Colon (tissue), 2 donors: ENCODE data around the gene NCKAP5.

Source experiments
- FAIRE-seq: peaks from 2 replicates; lab custom pipeline; 2012; peaks lifted over from hg19 to GRCh38; lab: Jason Lieb, UNC
- donor health status: control.
- donor health status: control.

NCKAP5 gene

DNA sequence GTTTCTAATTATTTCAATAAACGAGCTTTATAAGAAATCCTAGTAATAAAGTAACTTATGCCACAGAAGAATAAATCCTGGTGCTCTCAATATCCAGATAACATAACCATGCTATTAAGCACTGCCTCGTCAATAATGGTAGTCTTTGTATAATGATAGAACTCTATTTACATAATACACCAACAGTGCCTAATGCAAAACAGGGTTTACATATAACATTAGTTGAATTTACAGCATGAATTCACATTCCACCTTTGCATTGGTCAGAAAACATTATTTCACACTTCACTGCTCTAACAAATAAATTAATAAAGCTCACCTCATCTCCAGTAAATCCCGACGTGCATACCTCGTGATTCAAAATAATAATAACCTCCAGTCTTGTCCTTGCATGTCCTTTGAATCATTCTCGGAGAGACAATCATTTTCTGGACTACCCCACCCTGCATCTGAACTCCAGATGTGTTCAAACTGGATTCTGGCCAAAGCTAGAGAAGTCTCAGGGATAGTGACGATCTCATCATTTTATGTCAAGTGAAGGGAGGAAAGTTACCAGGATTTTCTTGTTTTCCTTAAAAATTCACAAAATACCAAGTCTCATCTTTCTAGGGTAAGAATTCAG is 189.2 kb downstream of the NCKAP5 start:
- no peak for FAIRE-seq

DNA sequence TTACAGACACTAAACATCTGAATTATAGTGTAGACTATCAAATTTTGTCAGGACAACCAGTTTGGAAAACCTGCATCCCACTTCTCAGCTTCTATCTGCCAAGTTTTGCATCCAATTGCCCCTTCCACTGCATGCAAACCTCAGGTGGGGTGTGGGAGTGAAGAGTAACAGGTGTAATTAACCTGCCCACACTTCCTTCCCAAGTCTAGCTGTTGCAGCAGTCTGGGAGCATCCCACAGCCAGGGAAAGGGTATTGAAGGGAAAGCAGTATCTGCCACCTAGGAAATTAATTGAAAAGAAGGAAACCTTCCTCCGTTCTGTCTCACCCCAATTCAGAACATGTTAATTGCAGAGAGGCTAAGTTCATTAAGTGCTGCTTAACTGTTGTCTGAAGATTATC is 189.9 kb downstream of the NCKAP5 start:
- FAIRE-seq = no peak

DNA sequence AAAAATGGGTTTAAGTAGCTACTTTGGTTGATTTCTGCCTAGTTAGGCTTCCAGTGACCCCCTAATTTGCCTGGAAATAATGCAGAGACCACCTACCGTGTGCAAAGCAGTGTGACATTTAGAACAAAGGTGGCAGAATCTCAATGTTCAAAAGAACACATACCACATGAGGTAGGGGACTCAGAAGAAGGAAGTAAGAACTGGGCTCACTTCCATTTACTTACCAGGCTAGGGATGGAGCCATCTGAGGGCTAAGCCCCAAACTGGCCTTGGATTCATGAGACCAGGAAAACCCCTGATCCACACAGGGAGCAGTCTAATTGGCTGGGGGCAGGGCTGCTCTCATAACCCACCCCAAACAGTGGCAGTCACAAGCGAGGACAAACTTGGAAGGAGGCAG is 190.7 kb downstream of the NCKAP5 start:
- no peak for FAIRE-seq

DNA sequence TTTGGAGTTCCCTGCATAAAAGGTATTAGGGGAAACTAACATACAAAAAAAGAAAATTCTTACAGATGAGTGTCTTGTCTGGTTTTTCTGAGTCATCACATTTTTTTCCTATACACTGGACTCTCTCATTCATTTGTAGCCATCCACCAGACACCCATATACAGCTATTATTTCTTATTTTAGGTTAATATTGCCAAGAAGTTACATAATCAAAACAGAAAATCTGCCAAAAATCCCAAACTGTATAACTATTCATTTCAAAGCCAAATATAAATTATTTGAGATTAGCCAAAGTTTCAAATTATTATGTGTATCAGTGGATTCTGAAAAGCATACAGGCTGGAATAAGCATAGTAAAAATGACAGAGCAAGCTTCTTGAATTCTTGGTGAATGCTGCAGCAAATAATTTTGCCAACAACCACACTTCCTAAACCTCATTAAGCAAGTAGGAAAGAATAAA is 191.2 kb downstream of the NCKAP5 start:
- no peak for FAIRE-seq

DNA sequence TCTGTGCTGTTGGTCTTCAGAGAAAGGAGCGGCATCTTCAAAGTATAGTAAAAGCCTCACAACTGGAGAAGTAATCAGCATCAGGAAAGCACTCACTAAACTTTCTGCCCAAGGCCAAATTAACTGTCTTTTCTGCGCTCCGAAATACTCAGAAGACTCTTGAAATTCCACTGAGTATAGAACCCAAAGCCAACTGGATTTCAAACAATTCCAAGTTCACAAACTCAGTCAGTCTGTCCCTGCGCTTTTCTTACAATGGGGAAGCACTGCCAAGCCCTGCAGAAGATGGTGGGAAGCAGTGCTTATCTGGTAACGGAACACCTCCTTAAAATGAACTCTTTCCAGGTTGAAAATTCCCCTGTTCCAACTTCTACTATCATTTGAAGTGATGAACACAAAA is 193.5 kb downstream of the NCKAP5 start:
- FAIRE-seq = no peak

DNA sequence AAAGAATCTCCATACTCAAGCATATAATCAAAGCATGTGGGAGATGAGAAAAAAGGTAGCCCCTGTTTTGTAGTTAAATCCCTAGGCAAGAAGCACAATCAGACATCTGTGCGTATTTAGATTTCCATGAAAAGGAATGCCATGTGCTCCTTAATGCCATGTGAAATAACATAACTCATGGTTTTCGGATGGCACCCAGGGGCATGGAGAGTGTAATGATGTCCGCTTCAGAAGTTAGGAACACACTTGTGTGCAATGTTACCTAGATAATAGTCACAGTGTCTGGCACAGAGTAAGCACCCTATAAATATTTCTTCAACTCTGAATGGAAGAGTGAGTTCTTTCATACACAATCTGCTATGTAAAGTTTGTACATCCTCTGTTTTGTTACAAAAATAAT is 197.0 kb downstream of the NCKAP5 start:
- no peak for FAIRE-seq

DNA sequence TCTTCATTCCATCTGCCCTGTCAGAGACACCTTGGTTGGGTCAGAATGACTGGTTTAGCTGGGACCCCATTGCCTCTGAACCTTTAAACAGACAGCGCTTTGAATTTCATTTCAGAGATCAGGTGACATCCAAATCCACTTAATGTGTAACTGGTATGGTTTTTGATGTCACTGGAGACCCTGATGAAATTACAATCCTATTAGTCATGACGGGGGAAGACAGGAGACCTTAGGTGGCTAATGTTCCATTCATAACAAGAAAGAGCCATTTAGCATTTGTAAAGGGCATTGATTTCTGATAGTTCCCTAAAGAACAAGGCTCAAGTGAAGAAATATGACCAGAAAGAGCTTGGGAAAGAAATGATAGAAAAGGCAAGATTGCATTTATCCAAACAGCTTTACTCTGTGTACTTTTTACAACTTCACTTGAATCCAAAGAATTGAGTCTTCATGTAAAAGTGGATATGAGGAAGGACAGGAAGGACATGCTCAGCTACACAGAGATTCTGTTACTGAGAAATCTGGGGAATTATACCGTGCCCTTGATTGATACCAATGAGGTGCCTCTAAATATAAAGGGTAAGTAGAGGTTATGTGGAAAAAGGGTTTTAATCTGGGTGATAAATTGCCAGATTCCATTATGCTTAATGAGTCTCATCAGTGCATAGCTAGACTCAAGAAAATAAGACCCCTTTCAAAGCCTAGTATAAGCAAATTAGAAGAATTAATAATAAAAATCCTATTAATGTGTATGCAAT is 198.2 kb downstream of the NCKAP5 start:
- FAIRE-seq = no peak

DNA sequence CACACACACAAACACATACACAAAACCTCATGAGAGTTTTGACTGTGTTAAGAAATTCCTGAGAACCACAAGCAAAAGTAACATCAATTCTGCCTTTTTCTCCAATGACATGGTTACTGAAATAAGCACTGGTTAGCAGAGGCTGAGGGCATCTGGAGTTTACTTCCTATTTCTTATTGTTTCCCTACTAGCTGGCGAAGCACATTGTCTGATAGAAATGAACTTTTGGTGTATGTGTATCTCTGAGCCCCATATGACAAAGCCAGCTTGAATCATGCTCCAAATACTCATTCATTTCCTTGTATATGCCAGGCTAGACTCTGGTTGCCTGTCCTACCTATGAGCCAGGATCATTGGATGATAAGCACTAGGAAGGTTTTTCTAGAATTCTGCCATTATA is 203.1 kb downstream of the NCKAP5 start:
- FAIRE-seq = no peak

DNA sequence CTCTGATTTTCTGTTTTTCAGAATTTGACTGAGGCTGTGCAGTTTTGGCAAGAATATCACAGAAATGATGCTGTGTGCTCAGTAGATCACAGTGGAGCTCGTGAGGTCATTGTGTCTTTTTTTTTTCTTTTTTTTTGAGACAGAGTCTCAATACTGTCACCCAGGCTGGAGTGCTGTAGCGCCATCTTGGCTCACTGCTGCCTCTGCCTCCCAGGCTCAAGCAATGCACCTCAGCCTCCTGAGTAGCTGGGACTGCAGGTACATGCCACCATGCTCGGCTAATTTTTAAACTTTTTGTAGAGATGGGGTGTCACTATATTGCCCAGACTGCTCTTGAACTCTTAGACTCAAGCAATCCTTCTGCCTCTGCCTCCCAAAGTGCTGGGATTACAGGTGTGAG is 203.6 kb downstream of the NCKAP5 start:
- FAIRE-seq = no peak

DNA sequence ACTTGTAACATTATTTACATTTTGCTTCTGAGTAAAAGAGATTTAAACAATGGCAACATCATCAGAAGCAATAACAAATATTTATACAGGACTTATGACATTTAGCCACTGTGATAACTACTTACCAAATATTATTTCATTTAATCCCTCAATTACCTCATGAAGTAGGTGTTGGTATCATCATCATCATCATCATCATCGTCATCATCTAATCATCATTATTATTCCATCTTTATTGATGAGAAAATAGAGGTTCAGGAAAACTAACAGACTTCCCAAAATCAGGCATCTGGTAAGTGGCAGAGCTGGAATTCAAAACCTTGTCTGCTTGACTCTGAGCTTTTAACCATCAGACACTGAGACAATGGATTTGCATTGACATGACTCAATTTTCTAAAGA is 204.4 kb downstream of the NCKAP5 start:
- no peak for FAIRE-seq

DNA sequence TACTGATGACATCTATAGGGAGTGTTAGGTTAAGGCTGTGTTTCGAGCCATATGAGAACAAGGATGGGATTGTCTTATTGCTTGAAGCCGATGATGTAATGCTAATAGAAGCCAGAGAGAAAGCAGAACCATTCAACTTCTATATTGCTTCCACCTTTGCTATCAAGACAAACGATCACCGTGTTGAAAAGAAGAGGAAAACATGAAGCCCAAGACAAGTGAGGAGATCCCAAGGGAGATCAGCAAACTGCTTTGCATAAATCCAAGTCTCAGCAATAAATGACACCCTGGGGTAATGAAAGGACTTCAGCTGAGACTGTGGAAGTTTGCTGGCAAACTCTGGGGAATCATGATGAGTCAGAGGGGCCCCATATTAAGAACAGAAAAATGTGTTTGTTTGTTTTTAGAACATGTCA is 206.2 kb downstream of the NCKAP5 start:
- no peak for FAIRE-seq

DNA sequence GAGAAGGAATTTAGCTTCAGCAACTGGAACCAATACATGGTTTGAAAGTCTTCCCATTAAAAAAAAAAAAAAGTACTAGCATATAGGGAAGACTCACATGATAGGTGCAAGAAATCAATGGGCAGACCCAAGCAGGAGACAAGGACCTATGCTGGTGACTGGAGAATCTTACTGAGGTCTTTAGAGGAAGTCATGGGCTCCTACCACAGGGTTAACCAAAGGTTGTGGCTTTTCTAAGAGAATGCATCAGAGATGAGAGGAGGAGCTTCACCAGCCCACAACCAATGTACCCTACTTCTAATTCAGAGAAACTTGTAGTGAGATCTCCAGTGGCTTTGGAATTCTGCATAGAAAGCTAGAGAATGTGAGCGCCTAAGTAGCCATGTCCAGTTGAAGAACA is 207.4 kb downstream of the NCKAP5 start:
- no peak for FAIRE-seq

DNA sequence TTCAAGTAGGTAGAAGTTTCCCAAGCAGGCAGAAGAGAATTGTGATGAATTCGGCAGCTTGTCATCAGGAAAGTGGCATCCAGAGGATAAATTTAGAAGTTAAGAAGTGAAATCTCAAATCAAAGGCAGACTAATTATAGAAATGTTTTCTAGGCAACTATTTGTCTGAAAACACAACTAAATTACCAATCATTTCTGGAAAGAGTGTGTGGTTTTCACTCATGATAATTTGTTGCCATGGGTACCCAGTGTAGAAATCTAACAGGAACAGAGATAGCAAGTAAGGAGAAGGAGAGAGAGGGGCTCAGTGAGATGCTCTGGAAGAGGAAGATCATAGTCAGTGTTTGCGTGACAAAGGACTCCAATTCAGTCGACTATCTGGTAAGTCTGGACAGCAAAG is 208.1 kb downstream of the NCKAP5 start:
- FAIRE-seq = no peak

DNA sequence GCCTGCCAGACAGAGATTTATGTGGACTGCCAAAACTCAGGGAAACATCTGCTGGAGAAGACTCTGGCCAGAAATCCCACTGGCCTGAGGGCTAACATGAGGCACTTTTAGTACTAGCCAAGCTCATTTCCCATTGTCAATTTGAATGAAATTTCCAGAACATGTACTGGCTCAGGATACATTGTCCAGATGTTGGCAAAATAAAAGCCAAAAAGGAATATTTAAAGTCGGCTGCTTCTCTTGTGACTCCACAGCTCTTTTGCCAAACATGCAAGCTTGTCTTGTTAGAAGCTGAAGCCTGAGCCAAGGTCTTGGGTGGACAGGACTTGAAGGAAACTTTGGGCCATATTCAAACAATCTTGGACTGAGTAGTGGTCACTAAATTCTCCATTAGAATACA is 215.5 kb downstream of the NCKAP5 start:
- FAIRE-seq = no peak

DNA sequence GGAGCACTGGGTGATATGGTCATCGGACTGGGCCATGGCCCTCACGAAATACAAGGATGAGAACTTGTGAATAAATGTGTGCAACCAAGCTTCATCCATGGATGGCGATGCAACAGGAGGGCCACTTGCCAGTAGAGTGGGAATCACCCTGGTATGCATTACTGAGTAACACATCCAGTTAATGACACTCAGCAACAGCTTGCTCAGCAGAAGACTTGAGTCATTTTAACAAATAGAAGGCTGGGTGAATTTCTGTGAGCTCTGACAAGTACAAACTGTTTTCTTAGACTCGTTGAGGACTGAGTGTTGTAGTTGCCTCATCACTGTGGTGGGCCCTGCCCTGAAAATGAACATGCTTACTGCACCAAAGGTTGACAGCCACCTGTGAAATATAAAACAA is 221.6 kb downstream of the NCKAP5 start:
- FAIRE-seq = no peak

DNA sequence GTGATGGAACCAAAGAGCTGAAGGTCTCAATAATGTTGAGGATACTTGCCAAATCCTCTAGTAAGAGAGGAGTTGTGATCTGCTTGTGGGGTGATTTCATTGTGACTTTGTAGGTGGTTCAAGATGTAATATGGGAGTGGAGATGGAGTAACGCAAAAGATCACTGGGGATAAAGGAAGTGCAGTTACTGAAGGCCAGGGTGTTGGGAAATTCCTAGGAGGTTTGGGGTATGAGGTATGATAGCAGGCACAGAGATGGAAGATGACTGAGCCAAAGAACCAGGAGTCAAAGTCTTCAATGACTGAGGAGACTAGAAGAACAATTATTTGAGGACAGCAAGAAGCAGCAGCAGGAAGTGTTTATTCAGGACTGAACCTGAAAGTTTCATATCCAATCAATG is 222.6 kb downstream of the NCKAP5 start:
- FAIRE-seq = no peak

DNA sequence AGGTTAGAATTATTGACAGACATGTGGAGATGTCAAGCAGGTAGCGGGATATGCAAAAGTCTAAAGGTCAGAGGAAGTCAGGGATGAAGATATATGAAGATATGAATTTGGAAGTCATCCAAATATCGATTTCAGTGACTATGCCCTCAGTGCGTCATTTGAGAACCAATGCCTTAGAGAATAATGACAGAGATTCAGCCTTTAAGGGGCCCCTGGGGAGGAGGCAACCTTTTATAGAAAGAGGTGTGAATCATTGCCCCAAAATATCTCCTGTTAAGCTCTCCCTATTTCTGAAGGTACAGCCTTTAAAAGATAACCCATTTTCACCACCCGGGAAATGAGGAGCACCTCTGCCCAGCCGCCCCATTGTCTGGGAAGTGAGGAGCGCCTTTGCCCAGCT is 223.4 kb downstream of the NCKAP5 start:
- no peak for FAIRE-seq

DNA sequence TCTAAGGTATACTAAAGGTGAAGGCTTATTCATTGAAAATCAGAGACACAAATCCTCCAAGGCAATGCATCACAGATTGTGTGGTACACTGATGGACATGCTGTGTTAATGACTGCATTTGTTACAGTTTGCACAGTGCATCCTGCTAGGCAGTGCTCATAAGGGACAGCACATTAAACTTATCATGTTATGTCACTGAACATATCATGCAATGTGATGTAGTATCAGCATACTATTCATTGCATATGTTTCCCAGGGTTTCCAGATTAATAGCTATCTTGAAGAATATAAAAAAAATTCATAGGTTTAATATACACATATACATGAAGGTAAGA is 225.3 kb downstream of the NCKAP5 start:
- no peak for FAIRE-seq

DNA sequence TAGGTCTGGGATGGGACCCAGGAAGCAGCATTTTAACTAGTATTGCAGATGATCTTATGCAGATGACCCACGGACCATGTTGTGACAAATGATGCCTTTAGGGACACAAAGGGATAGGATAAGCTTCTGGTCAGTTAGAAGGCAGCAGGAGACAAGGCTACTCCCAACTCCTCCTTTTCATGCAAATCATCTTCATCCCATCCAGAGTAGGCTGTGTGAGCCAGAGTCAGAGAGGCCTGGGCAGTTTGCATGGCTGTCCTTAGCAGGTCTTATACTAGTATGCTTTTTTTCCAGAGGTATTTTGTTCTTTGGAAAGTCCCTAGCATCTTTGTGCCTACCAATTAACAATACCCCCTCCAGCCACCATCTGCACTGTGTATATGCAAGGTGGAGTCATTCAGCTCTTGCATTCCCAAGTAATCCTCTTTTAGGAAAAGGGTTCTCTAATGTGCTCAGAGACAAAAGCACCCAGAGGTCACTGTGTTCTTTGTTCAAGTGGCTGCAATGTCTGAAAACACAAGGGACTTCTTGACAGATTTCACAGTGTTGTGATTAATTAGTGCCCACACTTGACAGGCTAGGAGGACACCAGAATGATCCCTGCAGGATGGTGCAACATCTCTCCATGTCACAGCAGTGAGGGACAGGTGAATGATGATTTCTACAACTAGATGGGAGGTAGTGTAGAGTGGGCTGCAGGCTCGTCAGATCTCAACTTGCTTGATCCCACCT is 225.8 kb downstream of the NCKAP5 start:
- FAIRE-seq = no peak

DNA sequence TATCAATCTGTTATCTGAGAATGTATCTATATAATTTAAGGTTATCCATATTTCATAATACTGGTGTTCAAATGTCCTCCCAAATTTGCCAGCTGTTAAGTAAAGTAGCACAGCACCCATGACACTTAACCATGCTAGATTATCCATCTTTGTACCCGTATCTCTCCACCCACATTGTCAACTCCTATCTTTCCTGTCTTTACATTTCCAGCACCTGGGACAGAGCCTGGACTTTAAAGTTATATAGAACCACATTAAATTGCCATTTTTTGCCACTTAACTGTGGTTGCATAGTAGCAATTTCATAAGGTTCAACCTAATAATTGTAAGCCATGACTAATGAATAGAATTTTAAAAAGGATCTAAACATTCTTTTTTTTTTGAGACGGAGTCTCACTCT is 226.7 kb downstream of the NCKAP5 start:
- no peak for FAIRE-seq

DNA sequence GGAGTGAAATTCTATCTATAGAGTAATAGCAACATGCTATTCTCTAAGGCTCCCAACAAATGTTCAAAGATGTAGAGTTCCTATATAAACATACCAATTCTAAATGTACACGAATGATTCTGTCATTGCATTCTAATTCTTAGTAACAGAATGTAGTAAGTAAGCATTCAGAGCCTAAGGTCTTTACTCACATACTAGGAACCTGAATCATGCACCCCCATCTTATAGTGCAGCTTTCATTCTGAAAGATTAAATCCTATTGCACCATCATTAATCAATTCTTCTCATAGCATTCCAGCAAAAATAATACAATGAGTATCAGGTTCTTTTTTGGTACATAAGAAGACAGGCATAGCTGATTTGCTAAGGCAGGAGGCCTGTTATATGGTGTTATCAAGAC is 230.0 kb downstream of the NCKAP5 start:
- FAIRE-seq = no peak

DNA sequence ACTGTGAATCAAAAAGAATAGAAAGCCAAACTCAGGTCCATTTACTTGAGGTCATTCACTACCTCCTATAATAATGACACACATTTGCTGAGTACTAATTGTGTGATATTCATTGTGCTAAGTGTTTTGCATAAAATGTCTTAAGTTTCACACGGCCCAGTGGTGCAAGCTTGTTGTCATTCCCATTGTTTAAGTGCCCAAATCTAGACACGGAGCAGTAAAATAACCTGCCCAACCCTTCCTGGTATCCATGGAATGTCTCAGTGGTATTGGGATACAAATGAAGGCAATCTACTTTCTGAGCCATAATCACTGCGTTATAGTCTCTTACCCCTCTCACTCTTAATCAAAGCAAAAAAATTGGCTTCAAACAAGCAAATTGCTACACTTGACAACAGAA is 233.3 kb downstream of the NCKAP5 start:
- FAIRE-seq = no peak

DNA sequence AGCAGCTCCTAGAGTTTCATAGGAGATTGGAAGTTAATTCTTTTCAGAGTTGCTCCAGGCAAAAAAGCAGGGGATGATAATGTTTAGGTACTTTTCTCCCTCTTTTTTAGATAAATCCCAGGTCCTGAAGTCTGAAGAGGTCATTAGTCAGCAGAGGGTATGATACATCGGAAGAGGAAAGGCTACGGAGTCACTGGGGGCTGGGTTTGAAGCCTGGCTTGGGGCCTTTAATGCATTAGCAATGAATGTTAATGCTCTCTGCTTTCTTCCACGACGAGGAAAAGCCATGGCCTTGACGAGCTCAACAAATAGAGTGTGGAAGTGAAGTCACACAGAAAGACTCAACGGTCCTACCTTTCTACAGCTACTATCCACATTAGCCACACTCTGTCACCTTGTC is 235.1 kb downstream of the NCKAP5 start:
- no peak for FAIRE-seq

DNA sequence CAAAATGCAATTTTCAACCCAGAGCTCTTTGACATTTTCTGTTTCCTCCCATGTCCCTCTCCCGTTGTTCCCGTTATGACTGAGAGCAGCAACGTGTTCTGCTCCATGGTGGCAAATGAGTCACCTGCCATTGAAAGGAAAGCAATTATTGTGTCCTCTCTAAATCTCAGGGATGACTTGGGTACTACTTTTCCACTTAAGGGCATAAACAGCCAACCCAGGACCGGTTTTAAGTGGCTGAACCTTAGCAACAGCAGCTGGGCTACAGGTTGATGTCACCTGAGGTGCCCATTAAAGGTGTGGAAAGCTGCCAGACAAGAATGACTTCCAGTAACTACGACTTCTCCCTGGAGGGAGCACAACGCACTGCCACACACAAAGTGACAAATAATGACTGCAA is 236.8 kb downstream of the NCKAP5 start:
- FAIRE-seq = no peak
